ENCODE data around the gene OR6S1.

OR6S1 gene

DNA sequence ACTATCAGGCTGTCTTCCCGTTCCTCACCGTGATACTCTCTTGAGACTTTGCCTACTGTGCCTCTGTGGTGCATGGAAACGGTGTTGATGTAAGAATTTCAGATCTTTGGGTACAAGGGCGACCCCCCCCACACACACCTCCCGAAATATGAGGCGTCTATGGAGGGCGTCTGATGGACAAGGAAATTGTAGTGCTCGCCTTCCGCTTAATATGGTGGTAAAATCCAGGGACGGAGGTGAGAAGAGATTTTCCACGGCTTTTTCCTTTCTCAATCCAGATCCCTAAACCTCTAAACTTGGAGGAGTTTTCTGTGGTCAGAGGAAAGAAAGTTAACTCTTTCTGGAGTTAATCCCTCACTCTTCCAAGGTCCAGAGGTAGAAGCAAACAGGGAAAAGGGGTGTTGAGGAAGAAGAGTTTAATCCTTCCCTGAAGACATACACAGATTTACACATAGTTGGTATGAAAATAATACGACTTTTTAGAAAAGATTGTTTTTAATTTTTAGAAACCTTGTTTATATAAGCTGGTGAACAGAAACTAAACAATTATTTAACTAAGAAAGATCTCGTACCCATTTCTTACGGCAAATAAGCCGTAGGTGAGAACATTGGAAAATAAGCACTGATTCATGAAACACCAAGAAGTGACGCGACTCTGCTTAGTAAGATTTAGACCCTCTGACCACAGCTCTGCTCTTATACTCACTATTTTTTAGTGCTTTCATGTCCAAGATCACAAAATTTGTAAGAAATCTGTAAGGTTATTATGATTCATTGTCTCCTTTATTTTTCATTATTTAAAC, 27.3 kb downstream of the OR6S1 start:
- TF ChIP-seq, protein P1, sequence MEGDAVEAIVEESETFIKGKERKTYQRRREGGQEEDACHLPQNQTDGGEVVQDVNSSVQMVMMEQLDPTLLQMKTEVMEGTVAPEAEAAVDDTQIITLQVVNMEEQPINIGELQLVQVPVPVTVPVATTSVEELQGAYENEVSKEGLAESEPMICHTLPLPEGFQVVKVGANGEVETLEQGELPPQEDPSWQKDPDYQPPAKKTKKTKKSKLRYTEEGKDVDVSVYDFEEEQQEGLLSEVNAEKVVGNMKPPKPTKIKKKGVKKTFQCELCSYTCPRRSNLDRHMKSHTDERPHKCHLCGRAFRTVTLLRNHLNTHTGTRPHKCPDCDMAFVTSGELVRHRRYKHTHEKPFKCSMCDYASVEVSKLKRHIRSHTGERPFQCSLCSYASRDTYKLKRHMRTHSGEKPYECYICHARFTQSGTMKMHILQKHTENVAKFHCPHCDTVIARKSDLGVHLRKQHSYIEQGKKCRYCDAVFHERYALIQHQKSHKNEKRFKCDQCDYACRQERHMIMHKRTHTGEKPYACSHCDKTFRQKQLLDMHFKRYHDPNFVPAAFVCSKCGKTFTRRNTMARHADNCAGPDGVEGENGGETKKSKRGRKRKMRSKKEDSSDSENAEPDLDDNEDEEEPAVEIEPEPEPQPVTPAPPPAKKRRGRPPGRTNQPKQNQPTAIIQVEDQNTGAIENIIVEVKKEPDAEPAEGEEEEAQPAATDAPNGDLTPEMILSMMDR (IDR thresholded peaks at IDR 0.05; ENCODE audit: low read depth, low read length, missing control alignments): no peak
- no peak for DNase-seq (ENCODE audit: extremely low read depth, low read depth)
- peak overlapping the region; percentile 58 for H3K4me3 ChIP-seq (replicated peaks; ENCODE audit: low read depth, low read length)

DNA sequence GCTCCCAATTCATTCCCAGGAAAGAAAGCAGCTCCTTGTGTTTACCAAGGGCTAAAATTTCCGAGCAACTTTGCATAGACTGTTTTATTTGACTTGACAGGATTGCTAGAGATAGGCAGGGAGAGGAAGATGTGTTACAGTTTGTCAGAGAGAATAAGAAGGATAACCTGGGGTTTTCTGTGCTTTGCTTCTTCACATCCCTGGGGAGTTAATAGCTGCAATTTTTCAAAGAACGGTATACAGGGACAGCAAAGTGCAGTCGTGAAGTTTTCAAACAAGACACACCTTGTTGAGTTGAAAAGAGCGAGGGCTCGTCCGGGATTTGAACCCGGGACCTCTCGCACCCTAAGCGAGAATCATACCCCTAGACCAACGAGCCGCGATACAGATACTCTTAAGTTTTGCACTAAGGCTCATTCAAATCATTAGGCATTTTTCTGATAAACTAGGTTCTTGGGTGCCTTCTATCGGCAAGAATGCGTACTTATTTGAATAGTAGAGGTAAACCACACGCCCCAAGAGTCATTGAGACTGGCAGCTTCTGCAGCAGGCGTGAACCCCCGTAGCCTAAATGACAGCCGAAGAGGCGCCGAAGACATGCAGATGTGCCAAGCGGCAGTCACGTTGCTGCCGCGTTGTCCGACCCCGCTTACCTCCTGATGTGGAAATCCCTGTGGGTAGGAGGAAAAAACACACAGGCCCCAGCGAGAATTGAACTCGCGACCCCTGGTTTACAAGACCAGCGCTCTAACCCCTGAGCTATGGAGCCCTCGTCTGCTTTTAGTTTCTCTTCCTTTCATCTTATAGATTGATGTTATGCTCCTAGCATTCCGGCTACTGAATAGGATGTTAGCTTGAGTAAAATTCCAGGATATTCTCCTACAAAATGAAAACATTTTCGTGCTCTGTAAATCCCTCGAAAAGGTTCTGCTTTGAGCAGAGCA, 28.1 kb downstream of the OR6S1 start:
- peak; percentile 93 for DNase-seq (ENCODE audit: extremely low read depth, low read depth)
- TF ChIP-seq, protein P1 (IDR thresholded peaks at IDR 0.05; ENCODE audit: low read depth, low read length, missing control alignments): peak; percentile 70
- H3K4me3 ChIP-seq (replicated peaks; ENCODE audit: low read depth, low read length): peak overlapping the region; percentile 58

DNA sequence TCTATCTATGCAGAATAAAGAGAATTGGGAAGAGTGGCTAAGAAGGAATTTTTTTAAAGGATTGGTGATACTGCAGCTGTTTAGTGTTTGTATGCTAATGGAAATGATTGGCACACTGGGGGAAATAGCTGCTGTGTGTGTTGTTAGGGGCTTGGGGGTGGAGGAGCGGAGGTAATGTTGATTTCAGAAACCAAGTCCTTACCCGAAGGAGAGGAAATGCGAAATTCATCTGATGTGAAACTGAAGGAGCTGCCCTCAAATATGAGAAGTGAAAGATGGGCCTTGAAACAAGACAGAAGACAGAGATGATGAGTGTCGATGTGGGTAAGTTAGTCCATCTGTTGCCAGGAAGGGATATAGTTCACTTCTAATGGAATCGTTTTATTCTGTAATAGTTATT, 29.1 kb downstream of the OR6S1 start:
- H3K4me3 ChIP-seq (replicated peaks; ENCODE audit: low read depth, low read length): no peak overlapping the region
- no peak for DNase-seq (ENCODE audit: extremely low read depth, low read depth)
- TF ChIP-seq, protein P1 (IDR thresholded peaks at IDR 0.05; ENCODE audit: low read depth, low read length, missing control alignments): no peak

DNA sequence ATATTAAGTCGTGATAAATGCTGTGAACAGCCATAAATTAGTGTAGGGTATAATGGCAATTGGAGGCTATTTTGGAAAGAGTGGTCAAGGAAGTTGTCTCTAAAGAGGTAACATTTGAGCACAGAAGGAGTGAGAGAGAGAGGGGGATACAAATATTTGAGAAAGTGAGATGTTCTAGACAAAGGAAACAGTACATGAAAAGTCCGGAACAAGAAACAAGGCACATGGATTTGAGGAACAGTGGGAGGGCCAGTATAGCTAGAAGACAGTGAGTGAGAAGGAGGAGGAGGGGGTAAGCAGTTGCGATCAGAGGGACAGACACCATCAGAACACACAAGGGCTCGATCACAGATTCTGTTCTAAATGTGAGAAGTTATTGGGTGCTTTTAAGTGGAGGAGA, 30.2 kb downstream of the OR6S1 start:
- TF ChIP-seq, protein P1 (IDR thresholded peaks at IDR 0.05; ENCODE audit: low read depth, low read length, missing control alignments): no peak
- H3K4me3 ChIP-seq (replicated peaks; ENCODE audit: low read depth, low read length): no peak overlapping the region
- no peak for DNase-seq (ENCODE audit: extremely low read depth, low read depth)

DNA sequence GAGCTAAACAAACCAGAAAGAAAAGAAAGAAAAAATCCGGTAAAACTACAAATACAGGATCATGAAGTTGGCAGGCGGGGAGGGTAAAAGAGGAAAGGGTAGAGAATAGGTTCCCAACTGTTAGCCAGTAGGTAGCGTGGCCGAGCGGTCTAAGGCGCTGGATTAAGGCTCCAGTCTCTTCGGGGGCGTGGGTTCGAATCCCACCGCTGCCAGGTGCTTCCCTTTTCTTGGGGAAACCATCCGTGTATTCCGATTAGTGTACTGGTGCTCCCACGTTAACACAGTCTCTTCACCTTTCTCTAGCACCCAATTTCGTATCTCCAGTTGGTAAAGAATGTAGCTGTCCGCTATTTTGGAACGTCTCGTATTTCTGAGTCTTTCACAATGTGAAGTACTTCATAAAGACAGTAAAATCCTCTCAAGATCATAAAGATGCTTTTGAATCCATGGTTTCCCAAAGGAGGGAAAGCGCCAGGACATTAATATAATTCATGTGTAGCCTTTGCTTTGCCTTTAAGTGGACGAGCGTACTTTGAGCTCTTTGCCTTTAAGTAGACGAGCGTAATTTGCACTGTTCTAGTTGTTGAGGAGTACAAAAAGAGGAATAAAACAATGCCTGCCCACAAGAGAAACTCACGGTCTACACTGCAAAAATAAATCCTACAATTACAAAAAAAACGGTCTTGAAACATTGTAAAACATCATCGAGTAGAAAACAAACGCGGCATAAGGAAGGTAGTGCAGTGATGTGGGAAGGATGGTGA, 31.3 kb downstream of the OR6S1 start:
- peak; percentile 67 for DNase-seq (ENCODE audit: extremely low read depth, low read depth)
- peak overlapping the region; percentile 82 for H3K4me3 ChIP-seq (replicated peaks; ENCODE audit: low read depth, low read length)
- TF ChIP-seq, protein P1 (IDR thresholded peaks at IDR 0.05; ENCODE audit: low read depth, low read length, missing control alignments): no peak
